HepG2 (cell line): ENCODE results near the gene GHRH. TPM values are rescaled to one million over a fixed set of nuclear protein-coding genes. Genes with fewer than 3 reads are reported as not detected.
A peak's percentile ranks its signal among the peaks of the same experiment; 100 is the strongest.

Source experiments
- AKNA ChIP-seq: sonication (generic); formaldehyde crosslinking; IDR thresholded peaks from 2 replicates; pipeline ENCODE4 v1.4.0; 2020; ENCODE audit warnings: missing genetic modification reagents, borderline replicate concordance
- CREBL2 ChIP-seq: sonication (generic); formaldehyde crosslinking; IDR thresholded peaks from 2 replicates; pipeline ENCODE4 v1.8.1; 2023; ENCODE audit warnings: missing genetic modification reagents, mild to moderate bottlenecking, borderline replicate concordance
- ETV6 ChIP-seq: sonication (generic); formaldehyde crosslinking; conservative IDR thresholded peaks from 2 replicates; pipeline ENCODE4 v1.4.0; 2020; ENCODE audit warnings: missing genetic modification reagents
- FOXO1 ChIP-seq: sonication (generic); formaldehyde crosslinking; IDR thresholded peaks from 2 replicates; pipeline ENCODE4 v1.4.0; 2020; ENCODE audit warnings: missing genetic modification reagents
- HDAC1 ChIP-seq: sonication (generic); formaldehyde crosslinking; IDR thresholded peaks from 2 replicates; pipeline ENCODE4 v1.5.1; 2020; ENCODE audit warnings: mild to moderate bottlenecking, missing genetic modification reagents
- HIC2 ChIP-seq: sonication (generic); formaldehyde crosslinking; IDR thresholded peaks from 2 replicates; pipeline ENCODE4 v1.9.0; 2022; ENCODE audit warnings: low read depth, missing genetic modification reagents
- MTERF4 ChIP-seq: sonication (generic); formaldehyde crosslinking; IDR thresholded peaks from 2 replicates; pipeline ENCODE4 v1.8.0; 2023; ENCODE audit warnings: mild to moderate bottlenecking, missing genetic modification reagents
- NFATC3 ChIP-seq: sonication (generic); formaldehyde crosslinking; IDR thresholded peaks from 2 replicates; pipeline ENCODE4 v1.5.1; 2020; ENCODE audit warnings: mild to moderate bottlenecking, missing genetic modification reagents
- NFKB2 ChIP-seq: sonication (generic); formaldehyde crosslinking; IDR thresholded peaks from 2 replicates; pipeline ENCODE4 v1.4.0; 2020; ENCODE audit warnings: missing genetic modification reagents, borderline replicate concordance
- NR2F6 ChIP-seq, 2 experiments: IDR thresholded peaks; 2 replicates each; pipeline ENCODE4 v1.6.1; 2016; ENCODE audit warnings: antibody characterized with exemption in 1 of 2, mild to moderate bottlenecking in 1 of 2
- PAF1 ChIP-seq: IDR thresholded peaks from 2 replicates; pipeline ENCODE4 v1.6.1; 2016; ENCODE audit warnings: missing genetic modification reagents, missing compliant biosample characterization
- POLR2A ChIP-seq, 2 experiments: IDR thresholded peaks; 2 replicates each; pipeline ENCODE4 v1.6.1; 2011; ENCODE audit warnings: low read depth in 2 of 2, low read length in 2 of 2, mild to moderate bottlenecking in 1 of 2, moderate library complexity in 1 of 2; ENCODE audit not compliant: insufficient read depth in 1 of 2
- SMAD1 ChIP-seq: sonication (generic); formaldehyde crosslinking; IDR thresholded peaks from 2 replicates; pipeline ENCODE4 v1.4.0; 2020; ENCODE audit warnings: missing genetic modification reagents, low read depth, mild to moderate bottlenecking, borderline replicate concordance
- ZFP36L2 ChIP-seq: sonication (generic); formaldehyde crosslinking; IDR thresholded peaks from 2 replicates; pipeline ENCODE4 v1.4.0; 2020; ENCODE audit warnings: missing genetic modification reagents
- ZIK1 ChIP-seq: sonication (generic); formaldehyde crosslinking; IDR thresholded peaks from 2 replicates; pipeline ENCODE4 v1.5.0; 2020; ENCODE audit warnings: mild to moderate bottlenecking, low read depth, missing genetic modification reagents, borderline replicate concordance
- ZNF292 ChIP-seq: sonication (generic); formaldehyde crosslinking; IDR thresholded peaks from 2 replicates; pipeline ENCODE4 v1.8.1; 2022; ENCODE audit warnings: mild to moderate bottlenecking, low read depth, missing genetic modification reagents, borderline replicate concordance
- ZNF430 ChIP-seq: sonication (generic); formaldehyde crosslinking; IDR thresholded peaks from 2 replicates; pipeline ENCODE4 v1.9.0; 2021; ENCODE audit warnings: mild to moderate bottlenecking, missing genetic modification reagents
- ZNF546 ChIP-seq: sonication (generic); formaldehyde crosslinking; conservative IDR thresholded peaks from 2 replicates; pipeline ENCODE4 v1.8.1; 2023; ENCODE audit warnings: mild to moderate bottlenecking, missing genetic modification reagents
- ZNF564 ChIP-seq: sonication (generic); formaldehyde crosslinking; IDR thresholded peaks from 2 replicates; pipeline ENCODE4 v1.8.1; 2023; ENCODE audit warnings: mild to moderate bottlenecking, missing genetic modification reagents
- ZNF569 ChIP-seq: sonication (generic); formaldehyde crosslinking; IDR thresholded peaks from 2 replicates; pipeline ENCODE4 v1.5.0; 2020; ENCODE audit warnings: mild to moderate bottlenecking, missing genetic modification reagents, moderate library complexity, borderline replicate concordance
- ZNF619 ChIP-seq: sonication (generic); formaldehyde crosslinking; IDR thresholded peaks from 2 replicates; pipeline ENCODE4 v1.4.0; 2020; ENCODE audit warnings: mild to moderate bottlenecking, missing genetic modification reagents
- polyA plus RNA-seq, 8 experiments: library from polyadenylated mRNA; depleted of rRNA in 3 of 8; stranded (reverse) in 7 of 8; unstranded in 1 of 8; fragments of >200 nt; fragmentation: Illumina TruSeq in 4 of 8; extraction: Trizol in 4 of 8; gene quantifications; 2 replicates each; pipeline versions ENCODE4 v1.2.1 to v1.2.3, GENCODE V29; 2011 to 2016; ENCODE audit warnings: low read depth in 4 of 8, missing spikeins in 1 of 8, mixed read lengths in 1 of 8; ENCODE audit not compliant: insufficient read depth in 1 of 8
- total RNA-seq, 5 experiments: library from RNA; depleted of rRNA; stranded (reverse); fragments of >200 nt; fragmentation: Illumina TruSeq; extraction: Trizol; gene quantifications; 2 replicates each; pipeline ENCODE4 v1.2.3, GENCODE V29; 2016; ENCODE audit warnings: low read depth in 1 of 5

GHRH gene
- total and polyA plus RNA-seq, 2 of the 13 experiments (the other 11 are each of a cell fraction or from before 2014, with no cell fraction given) = not detected

- TF ChIP-seq NR2F6 (IDR thresholded peaks at IDR 0.05) (no peak), NR2F6 (CRISPR knock-in tag; IDR thresholded peaks at IDR 0.05) (peak; percentile 38; the same call in 1 of the 2 replicates), MTERF4 (CRISPR knock-in tag) (peak; percentile 46; the same call in 1 of the 2 replicates), ZFP36L2 (no peak), ZNF569 (CRISPR knock-in tag) (no peak), ZNF546 (CRISPR knock-in tag) (0 out of 2 replicates have a peak, but pooled peaks have one; percentile 29), ZNF619 (CRISPR knock-in tag) (no peak), CREBL2 (CRISPR knock-in tag) (0 out of 2 replicates have a peak, but pooled peaks have one; percentile 2), ETV6 (no peak), FOXO1 (CRISPR knock-in tag) (no peak), AKNA (CRISPR knock-in tag) (no peak), POLR2A (IDR thresholded peaks at IDR 0.05; ENCODE audit: insufficient read depth in 1 of 2, low read depth in 2 of 2, low read length in 2 of 2) (0 out of 4 replicates have a peak, but pooled peaks of 1 of the 2 experiments have one; percentile 25), HDAC1 (CRISPR knock-in tag) (peak; percentile 33), NFATC3 (CRISPR knock-in tag) (no peak), HIC2 (peak; percentile 47; the same call in 1 of the 2 replicates), PAF1 (CRISPR knock-in tag) (no peak), NFKB2 (CRISPR knock-in tag) (0 out of 2 replicates have a peak, but pooled peaks have one; percentile 17), SMAD1 (CRISPR knock-in tag) (0 out of 2 replicates have a peak, but pooled peaks have one; percentile 88), ZIK1 (CRISPR knock-in tag) (no peak), ZNF564 (CRISPR knock-in tag) (0 out of 2 replicates have a peak, but pooled peaks have one; percentile 42), ZNF292 (CRISPR knock-in tag) (peak; percentile 36; the same call in 1 of the 2 replicates), ZNF430 (CRISPR knock-in tag) (0 out of 2 replicates have a peak, but pooled peaks have one; percentile 28)
Measured at GRCh38 chr20:37270576-37271420, 9.2 kb upstream of the GHRH start (continued).
